HG03066 (cell line): Measurements from ENCODE around the gene AP1AR.
"Not testable (repeated sequence)": the region's sequence is repeated elsewhere in the genome, so short reads cannot be mapped to it uniquely, and the experiment has no call there.

ENCODE experiments used
- ATAC-seq: cut with Tn5 transposase; IDR thresholded peaks from one replicate; pipeline ENCODE4 v1.9.1; 2021; ENCODE audit warnings: low read depth; ENCODE audit not compliant: unreplicated experiment

Gene AP1AR, protein sequence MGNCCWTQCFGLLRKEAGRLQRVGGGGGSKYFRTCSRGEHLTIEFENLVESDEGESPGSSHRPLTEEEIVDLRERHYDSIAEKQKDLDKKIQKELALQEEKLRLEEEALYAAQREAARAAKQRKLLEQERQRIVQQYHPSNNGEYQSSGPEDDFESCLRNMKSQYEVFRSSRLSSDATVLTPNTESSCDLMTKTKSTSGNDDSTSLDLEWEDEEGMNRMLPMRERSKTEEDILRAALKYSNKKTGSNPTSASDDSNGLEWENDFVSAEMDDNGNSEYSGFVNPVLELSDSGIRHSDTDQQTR

DNA sequence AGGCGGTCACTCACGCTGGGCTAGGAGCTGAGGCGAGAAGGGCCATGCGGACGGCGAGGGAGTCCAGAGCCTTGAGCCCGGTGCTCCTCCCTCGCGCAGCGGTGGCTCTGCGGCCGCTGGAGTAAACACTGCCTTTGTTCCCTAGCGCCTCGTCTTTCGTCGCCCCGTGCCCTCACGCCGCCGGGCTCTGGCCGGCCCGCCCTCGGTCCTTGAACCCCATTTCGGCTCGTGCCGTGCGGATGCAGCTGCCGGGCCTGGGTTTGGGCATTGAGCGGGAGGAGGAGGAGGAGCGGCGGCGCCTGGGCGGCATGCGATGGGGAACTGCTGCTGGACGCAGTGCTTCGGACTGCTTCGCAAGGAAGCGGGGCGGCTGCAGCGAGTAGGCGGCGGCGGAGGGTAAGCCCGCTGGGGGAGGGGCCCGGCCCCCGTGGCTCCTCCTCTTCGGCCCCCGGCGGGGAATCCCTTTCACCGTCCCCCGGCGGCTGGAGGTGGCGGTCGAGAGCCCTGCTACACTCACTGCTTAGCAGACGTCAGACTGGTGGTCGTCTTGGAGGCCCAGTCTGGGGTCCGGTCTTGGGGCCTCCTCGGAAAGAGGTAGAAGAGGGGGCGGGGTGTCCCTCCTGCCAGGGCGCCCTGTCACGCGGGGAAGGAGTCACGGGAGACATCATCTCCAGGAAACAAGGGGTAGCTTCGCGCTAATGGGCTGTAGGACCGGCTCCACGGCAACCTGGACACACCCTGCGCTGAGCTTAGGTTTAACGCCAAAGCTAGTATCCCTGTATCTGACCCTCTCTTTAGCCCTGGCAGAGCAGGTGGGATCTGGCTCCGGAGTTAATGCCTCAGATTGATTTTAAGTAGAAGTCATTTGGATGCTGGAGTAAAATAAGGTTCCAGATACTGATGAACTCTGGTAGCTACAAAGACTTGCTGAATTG lies at the start of gene AP1AR:
Gene AP1AR, plus strand, starts transcription at position 9 of the 935 bp plus-strand sequence. Its CDS starts 305 bp downstream, at position 314.
- ATAC-seq = peak; percentile 60

DNA sequence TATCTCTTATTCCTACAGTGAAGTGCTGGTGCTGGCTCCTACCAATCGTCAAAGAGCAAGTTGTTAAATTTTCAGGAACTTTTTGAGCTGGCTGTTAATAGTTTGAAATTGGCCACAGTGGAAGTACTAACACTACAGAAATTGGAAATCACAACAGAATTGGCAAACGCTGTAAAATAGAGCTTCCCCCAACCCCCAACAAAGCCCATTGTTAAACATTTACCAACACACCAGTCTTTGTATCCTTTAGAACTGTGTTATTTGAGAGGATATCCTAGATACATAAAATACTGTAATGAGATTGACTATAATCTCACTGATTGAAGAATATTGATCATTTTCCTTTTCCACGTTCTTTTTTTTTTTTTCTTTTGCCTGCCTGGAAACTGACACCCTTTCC lies 49.0 kb upstream of the AP1AR start:
- no peak for ATAC-seq

DNA sequence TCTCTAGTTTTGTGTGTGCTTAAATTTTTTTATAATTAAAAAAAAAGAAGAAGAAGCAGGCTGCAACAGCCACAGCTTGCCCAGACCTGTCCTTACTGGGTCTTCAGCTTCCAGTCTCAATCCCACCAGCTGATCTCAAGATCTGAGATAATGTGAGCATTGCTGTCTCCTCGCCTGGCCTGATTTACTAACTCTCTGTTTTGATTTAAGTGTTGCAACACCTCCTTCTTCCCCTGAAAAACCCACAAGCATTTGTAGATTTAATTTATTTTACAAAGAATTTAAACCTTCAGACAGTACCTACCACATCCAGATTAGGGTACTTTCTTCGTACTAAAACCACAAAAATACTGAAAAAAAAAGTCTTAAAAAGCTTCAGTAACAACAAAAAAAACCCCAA lies 48.3 kb upstream of the AP1AR start:
- ATAC-seq = no peak

DNA sequence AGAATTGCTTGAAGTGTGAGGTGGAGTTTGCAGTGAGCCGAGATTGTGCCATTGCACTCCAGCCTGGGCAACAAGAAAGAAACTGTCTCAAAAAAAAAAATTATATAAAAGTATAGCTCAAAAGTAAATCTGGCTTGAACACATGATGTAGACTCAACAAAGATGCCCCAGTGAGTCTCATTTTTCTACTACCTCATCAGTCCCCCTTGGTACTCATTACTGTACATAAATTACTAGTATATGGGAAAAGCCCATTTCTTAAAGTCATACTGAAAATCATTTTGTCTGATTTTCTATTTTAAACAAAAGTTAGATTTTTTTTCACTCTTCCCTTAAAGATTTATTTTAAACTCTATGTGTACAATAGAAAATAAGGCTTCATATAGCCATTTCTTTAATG lies 47.1 kb upstream of the AP1AR start:
- ATAC-seq = no peak

DNA sequence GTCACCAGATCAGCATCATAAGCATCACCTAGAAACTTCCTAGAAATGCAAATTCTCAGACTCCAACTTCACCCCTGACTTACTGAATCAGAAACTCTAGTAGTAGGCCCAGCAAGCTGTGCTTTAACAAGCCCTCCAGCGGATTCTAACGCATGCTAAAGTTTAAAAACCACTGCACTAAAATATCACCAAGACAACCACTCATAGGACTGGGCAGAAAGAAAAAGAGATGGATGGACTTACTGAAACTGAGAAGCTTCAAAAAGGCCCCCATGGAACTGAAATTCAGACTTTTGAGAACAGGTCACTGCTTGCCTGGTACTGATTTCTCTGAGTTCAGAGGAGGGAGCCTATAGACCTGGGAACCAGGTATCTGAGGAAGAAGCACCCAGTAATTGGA lies 46.3 kb upstream of the AP1AR start:
- ATAC-seq = no peak

DNA sequence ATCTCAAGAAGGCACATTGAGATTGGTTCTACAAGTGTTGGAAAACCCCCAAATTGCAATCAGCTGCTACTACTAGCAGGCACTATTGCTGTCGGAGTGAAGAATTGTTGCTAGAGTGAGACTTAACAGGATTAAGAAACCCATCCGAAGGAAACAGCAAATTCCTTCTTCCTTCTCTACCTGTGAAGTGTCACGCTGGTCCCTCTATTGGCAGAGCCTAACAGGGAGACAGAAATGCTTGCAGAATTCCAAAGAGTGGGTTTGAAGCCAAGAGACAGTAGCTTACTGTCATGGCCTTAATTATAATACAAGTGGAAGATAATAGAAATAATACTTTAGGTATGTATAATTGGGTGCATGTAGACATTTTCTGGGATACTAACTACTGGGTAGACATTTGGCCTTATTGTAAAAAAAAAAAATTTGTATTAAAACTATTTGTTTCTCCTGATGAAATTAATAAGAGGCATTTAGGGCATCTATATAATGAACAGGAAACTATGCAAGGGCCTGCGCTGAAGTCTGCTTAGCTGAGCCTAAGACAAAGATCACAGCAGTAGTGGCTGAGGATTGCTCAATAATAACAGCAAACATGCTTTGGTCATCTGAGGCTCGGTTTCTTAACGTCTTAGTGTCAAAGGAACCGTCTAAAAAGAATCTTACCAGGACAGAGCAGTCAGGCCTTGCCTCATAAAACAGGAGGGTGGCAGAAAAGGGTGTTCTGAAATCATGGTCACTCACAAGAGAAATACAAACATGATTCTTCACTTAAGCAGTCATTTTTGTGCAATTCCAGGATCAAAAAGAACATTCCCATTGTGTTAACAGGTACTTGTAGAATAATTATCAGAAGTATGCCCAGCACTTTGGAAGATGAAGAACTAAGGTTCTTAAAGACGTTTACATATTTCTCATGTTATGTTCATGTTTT lies 45.6 kb upstream of the AP1AR start:
- ATAC-seq = no peak

DNA sequence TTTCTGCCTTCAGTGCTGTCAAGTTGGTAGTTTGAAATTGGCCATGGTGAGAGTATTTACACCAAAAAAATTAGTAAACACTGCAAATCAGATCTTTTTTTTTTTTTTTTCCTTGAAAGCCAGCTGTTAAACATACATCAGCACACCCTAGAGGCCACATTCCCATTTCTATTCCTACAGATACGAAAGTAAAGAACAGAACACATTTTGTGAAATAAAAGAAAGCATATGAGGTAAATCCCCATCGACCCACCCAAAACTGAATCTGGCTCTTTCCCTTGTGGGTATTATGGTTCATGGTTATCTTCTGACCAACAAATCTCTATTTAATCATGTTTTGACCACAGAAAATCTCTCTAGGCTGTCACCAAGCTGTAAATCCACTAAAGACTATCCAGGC lies 41.8 kb upstream of the AP1AR start:
- no peak for ATAC-seq

DNA sequence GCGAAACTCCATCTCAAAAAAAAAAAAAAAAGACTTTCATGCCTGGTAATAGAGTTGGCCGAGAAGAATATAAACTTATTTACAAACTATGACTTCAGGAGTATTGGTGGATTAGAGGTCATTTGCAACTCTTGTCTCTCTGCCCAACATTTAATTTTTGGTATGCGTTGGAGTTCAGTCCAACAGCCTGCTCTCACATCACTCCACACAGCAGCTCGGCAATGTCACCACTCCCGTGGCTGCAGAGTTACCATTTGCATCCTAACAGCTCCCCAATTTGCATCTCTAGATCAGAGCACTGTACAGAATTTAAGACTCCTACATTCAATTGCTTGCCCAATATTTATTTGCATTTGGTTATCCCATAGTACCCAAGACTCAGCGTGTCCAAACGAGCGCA lies 40.9 kb upstream of the AP1AR start:
- ATAC-seq = no peak

DNA sequence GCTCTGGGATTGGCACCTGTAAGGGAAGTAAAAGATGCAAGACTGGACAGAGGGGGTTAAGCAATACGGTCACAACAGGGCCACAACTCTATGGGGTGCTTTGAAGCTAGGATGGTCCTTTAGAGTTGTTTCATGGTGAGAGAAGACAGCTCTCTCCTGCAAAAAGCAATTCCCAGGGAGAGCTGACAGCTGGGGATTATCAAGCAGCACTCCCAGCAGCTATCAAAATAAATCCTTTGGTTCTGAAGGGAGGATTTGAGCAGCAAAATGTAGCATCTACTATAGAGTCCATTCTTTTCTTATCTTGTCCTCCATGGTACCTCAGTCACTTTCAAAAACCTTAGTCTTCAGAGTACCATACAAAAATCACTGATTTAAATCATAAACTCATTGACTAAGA lies 35.1 kb upstream of the AP1AR start:
- no peak for ATAC-seq

DNA sequence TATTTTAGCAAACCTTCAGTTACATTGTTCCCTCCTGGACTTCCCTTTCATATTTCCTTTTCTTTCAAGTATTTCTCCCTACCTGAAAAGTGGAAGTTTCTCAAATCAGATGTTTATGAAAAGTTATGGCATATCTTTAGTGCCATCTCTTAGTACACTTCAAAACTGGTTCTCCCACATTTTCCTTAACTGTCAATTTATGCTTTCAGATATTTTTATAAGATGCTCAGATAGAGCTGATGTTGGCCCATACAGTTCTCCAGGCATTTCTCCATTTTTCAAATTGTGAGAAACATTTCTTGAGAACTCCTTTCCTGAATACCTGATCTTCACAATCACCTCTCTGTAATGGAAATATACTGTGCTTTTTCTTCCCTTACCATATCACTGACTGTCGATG lies 32.5 kb upstream of the AP1AR start:
- ATAC-seq = no peak

DNA sequence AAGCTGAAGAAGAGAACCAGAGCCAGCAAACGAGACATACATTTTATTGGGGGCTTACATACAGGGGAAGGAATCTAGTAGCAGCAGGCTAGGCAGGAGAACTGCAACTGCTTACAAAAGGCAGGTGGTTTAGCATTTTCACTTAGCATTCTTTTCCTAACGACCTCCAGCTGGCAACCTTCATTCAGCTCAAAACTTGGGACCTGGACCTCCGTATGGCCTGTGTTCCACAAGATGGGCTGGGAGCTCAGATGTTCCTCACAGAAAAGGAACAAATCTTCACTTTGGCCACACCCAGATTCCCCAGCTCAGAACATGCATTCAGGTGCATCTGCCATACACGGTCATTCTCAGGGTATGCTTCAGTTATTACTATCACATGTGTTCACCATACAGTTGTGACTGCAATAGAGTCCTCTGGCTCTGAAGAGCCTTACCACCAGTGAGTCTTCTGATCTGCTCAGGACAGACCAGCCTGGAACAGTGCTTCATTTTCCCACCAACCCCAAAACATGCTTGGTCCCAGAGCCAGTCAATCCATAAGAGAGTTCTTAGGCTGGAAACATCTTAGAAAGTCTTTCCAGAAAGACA lies 29.6 kb upstream of the AP1AR start:
- ATAC-seq = no peak

DNA sequence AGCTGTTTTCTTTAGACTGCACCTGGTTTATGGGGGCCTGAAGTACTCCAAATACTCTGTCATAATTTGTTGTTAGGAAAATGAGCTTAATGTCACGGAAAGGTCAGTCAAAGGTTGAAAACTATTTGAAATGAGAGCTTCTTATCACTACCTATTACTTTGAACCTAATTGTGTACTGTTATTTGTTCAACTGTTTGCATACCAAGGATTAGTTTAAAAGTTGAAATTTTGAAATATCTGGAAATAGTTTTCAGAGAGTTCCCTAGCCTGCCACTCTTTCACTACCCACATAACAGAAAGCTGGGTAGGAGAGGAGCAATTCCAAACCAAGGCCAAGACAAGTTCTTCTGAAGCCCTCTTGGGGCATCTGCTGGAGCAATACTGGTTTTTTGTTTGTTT lies 28.0 kb upstream of the AP1AR start:
- no peak for ATAC-seq

DNA sequence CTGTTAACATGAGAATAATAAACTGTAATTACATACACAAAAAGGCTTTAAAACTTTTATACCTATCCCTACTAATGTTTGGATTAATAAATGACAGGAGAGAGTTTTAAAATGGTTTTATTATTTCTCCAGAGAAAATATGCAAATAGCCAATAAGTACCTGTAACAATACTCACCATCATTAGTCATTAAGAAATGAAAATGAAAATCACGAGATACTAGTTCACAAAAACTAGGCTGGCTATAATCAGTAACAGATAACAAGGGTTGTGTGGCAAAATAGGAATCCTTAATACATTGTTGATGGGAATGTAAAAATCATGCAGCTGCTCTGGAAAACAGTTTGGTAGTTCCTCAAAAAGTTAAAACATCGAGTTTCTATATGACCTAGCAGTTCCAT lies 25.2 kb upstream of the AP1AR start:
- ATAC-seq = no peak

DNA sequence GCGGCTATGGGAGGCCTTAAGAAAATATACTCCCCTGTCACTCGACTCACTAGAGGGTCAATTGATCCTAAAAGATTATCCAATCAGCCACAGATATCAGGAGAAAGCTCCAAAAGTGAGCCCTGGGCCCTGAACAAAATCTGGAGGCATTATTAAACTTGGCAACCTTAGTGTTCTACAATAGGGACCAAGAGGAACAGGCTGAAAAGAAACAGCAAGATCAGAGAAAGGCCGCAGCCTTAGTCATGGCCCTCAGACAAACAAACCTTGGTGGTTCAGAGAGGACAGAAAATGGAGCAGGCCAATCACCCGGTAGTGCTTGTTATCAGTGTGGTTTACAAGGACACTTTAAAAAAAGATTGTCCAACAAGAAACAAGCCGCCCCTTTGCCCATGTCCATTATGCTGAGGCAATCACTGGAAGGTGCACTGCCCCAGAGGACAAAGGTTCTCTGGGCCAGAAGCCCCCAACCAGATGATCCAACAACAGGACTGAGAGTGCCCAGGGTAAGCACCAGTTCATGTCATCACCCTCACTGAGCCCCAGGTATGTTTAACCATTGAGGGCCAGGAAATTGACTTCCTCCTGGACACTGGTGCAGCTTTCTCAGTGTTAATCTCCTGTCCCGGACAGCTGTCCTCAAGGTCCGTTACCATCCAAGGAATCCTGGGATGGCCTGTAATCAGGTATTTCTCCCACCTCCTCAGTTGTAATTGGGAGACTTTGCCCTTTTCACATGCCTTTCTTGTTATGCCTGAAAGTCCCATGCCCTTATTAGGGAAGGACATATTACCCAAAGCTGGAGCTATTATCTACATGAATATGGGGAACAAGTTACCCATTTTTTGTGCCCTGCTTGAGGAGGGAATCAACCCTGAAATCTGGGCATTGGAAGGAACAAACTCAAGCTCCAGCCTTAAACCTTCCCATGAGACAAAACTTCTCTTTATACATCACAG lies 23.2 kb upstream of the AP1AR start:
- not testable (repeated sequence) for ATAC-seq

DNA sequence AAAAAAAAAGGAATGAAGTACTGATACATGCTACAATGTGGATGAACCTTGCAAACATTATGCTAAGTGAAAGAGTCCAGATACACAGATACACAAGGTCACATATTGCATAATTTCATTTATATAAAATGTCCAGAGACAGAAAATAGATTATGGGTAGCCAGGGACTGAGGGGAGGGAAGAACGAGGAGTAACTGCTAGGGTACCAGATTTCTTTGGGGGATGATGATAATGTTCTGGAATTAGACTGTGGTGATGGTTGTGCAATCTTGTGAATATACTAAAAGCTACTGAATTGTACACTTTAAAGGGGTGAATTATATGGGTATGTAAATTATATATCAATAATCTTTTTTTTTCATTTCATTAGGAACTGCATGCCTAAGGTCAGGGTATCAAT lies 20.8 kb upstream of the AP1AR start:
- no peak for ATAC-seq

DNA sequence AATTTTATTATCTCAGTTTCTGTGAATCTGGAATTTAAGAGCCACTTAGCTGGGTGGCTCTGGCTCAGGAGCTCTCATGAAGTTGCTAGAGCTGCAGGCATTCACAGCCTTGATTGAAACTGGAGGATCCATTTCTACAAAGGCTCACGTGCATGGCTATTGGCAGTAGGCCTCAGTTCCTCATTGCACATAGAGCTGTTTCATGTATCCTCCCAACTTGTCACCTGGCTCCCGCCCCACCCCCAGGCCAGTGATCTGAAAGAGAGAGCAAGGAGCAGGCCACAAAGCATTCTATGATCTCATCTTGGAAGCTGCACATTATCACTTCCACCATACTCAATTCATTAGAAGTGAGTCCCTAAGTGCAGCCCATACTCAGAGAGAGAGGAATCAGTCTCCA lies 18.5 kb upstream of the AP1AR start:
- ATAC-seq = no peak

DNA sequence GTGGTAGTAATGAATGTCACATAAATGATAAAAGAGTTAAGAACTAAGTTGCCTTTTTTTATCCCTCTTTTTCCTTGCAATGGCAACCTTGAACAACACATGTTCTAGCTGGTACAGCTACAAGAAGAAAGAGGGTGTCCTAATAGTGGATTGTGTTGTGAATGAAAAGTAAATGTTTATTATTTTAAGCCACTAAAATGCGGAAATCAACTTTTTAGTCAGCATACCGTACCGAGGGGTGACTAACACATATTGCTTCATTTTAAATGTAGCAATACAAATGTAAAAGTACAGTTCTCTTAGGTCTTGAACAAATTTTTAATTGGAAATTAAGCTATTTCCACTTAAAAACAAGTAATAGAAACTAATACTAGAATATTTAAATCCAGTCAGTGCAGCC lies 17.7 kb upstream of the AP1AR start:
- ATAC-seq = no peak

DNA sequence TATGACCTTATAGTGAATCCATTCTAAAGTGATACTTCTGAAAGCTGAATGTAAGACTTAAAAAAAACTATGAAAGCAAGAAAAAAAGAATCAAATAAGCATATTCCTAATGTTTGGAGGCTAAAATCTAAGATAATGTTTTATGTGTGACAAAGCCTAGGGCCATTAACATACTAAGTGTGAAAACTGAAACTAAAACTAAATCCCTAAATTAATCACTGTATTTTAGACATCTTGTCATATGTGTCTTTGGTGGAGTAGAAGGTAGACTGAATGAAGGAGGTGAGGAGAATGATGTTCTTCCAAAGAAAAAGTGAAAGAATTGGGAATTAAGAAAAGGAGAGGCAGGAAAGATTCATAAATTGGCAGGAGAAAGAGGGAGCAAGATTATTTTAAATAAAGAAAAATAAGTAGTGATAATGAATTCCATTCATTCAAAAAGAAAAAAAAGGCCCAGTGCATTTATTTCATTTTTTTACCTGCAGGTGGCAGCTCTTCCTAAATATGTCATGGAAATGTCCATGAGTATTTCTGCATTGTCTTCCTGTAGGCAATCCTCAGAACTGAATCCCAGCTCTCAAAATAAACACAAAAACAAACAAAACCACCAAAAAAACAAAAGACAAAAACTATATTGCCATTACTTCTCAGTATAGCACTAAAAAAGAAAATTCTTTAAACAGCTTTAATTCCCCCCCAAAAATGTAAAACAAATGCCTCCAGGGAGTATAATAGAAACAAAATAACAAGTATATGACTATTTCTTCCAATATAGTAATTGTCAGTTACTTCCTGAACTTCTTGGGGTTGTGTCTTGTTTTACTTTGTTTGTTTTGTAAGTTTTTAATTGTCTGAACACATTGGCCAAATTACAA lies 17.0 kb upstream of the AP1AR start:
- no peak for ATAC-seq
